IMR-90 (cell line): ENCODE results near the gene DNMT1. TPM values are rescaled to one million over a fixed set of nuclear protein-coding genes. Genes with fewer than 3 reads are reported as not detected.

Source experiments
- ATAC-seq: fragments of 200-7000 bp; cut with Tn5 transposase; 2 replicates; pipeline ENCODE4 v1.9.1; 2020; ENCODE audit warnings: low read depth, mild to moderate bottlenecking, moderate library complexity
- BruUV-seq: library from RNA; stranded (reverse); fragments of 400-500 nt; replicated peaks from 2 replicates; lab custom pipeline; 2021; lab: Mats Ljungman, UMichigan
- CTCF ChIA-PET: fragments of 300-600 bp; formaldehyde crosslinking; extraction: SDS; loops from one replicate; lab custom pipeline; 2021; ENCODE audit warnings: antibody characterized with exemption; lab: Yijun Ruan, JAX
- POLR2A ChIA-PET: fragments of 300-600 bp; sonication (Branson Sonifier 250); formaldehyde crosslinking; loops from one replicate; lab custom pipeline; 2022; ENCODE audit warnings: antibody characterized with exemption; ENCODE audit not compliant: unreplicated experiment; lab: Charles Lee
- DNase-seq: peaks from one replicate; pipeline ENCODE4 v3.0.0; 2013
- H2AFZ ChIP-seq: replicated peaks from 2 replicates; pipeline ENCODE3; 2013; ENCODE audit warnings: low read length, mild to moderate bottlenecking; ENCODE audit not compliant: poor library complexity
- H2AK5ac ChIP-seq: 2 replicates; pipeline ENCODE4 v1.6.1; 2013; ENCODE audit warnings: low read depth, low read length, inconsistent platforms
- H2AK9ac ChIP-seq: replicated peaks from 2 replicates; pipeline ENCODE3; 2013; ENCODE audit warnings: mild to moderate bottlenecking, low read depth, low read length, moderate library complexity; ENCODE audit not compliant: poor library complexity
- H2BK120ac ChIP-seq: 2 replicates; pipeline ENCODE4 v1.6.1; 2013; ENCODE audit warnings: low read depth, low read length, inconsistent platforms
- H2BK15ac ChIP-seq: 3 replicates; pipeline ENCODE4 v1.6.1; 2013; ENCODE audit warnings: low read depth, low read length, inconsistent platforms
- H2BK20ac ChIP-seq: 2 replicates; pipeline ENCODE4 v1.6.1; 2013; ENCODE audit warnings: low read depth, mild to moderate bottlenecking, inconsistent platforms, low read length, moderate library complexity
- H2BK5ac ChIP-seq: 2 replicates; pipeline ENCODE4 v1.6.1; 2013; ENCODE audit warnings: mild to moderate bottlenecking, low read depth, low read length, inconsistent platforms; ENCODE audit not compliant: poor library complexity, severe bottlenecking
- H3K14ac ChIP-seq: replicated peaks from 2 replicates; pipeline ENCODE4 v1.6.1; 2013; ENCODE audit warnings: low read depth, low read length, inconsistent platforms
- H3K18ac ChIP-seq: 2 replicates; pipeline ENCODE4 v1.6.1; 2013; ENCODE audit warnings: low read depth, low read length, control low read depth
- H3K23ac ChIP-seq: 2 replicates; pipeline ENCODE4 v1.6.1; 2013; ENCODE audit warnings: low read depth, low read length, inconsistent platforms
- H3K27ac ChIP-seq: 2 replicates; pipeline ENCODE4 v1.5.1; 2013; ENCODE audit warnings: mild to moderate bottlenecking, control low read depth, low read length; ENCODE audit not compliant: insufficient read depth
- H3K27me3 ChIP-seq: 2 replicates; pipeline ENCODE4 v1.6.1; 2013; ENCODE audit warnings: low read length; ENCODE audit not compliant: control insufficient read depth, insufficient read depth
- H3K36me3 ChIP-seq: 2 replicates; pipeline ENCODE4 v1.6.1; 2013; ENCODE audit warnings: low read length, mixed read lengths; ENCODE audit not compliant: control insufficient read depth, insufficient read depth
- H3K4ac ChIP-seq: 2 replicates; pipeline ENCODE4 v1.6.1; 2013; ENCODE audit warnings: low read depth, low read length, inconsistent platforms
- H3K4me1 ChIP-seq: 2 replicates; pipeline ENCODE4 v1.6.1; 2013; ENCODE audit warnings: low read length, mixed read lengths; ENCODE audit not compliant: control insufficient read depth, insufficient read depth
- H3K4me2 ChIP-seq: 2 replicates; pipeline ENCODE4 v1.6.1; 2013; ENCODE audit warnings: low read depth, mild to moderate bottlenecking, control low read depth, low read length, moderate library complexity
- H3K4me3 ChIP-seq: 2 replicates; pipeline ENCODE4 v1.5.1; 2013; ENCODE audit warnings: low read depth, mild to moderate bottlenecking, control low read depth, low read length, moderate library complexity; ENCODE audit not compliant: insufficient read depth
- H3K56ac ChIP-seq: 2 replicates; pipeline ENCODE4 v1.6.1; 2013; ENCODE audit warnings: low read length, inconsistent platforms; ENCODE audit not compliant: insufficient read depth; ENCODE audit errors: extremely low read depth
- H3K79me1 ChIP-seq, 2 experiments: 2 replicates each; pipeline ENCODE4 v1.6.1; 2013; ENCODE audit warnings: low read length in 2 of 2, inconsistent platforms in 1 of 2, low read depth in 1 of 2
- H3K9ac ChIP-seq: 2 replicates; pipeline ENCODE4 v1.6.1; 2013; ENCODE audit warnings: low read depth, low read length, control low read depth
- H3K9me1 ChIP-seq: 2 replicates; pipeline ENCODE4 v1.6.1; 2013; ENCODE audit warnings: low read length, inconsistent platforms; ENCODE audit not compliant: insufficient read depth
- H3K9me3 ChIP-seq: 2 replicates; pipeline ENCODE4 v1.6.1; 2013; ENCODE audit warnings: low read length; ENCODE audit not compliant: control insufficient read depth, insufficient read depth
- H4K20me1 ChIP-seq: 2 replicates; pipeline ENCODE4 v1.6.1; 2013; ENCODE audit warnings: low read length, inconsistent platforms; ENCODE audit not compliant: insufficient read depth
- H4K5ac ChIP-seq: 2 replicates; pipeline ENCODE4 v1.6.1; 2013; ENCODE audit warnings: mild to moderate bottlenecking, low read depth, low read length, control low read depth
- H4K8ac ChIP-seq, 2 experiments: 2 replicates each; pipeline ENCODE4 v1.6.1; 2013; ENCODE audit warnings: low read depth in 2 of 2, low read length in 2 of 2, control low read depth in 1 of 2, inconsistent platforms in 1 of 2
- H4K91ac ChIP-seq: 2 replicates; pipeline ENCODE4 v1.6.1; 2013; ENCODE audit warnings: low read depth, low read length, inconsistent platforms; ENCODE audit not compliant: insufficient read depth
- BHLHE40 ChIP-seq: fragments of 150-350 bp; IDR thresholded peaks from 2 replicates; pipeline ENCODE4 v1.6.1; 2016; ENCODE audit warnings: mild to moderate bottlenecking, low read depth, low read length
- CHD1 ChIP-seq: IDR thresholded peaks from 2 replicates; pipeline ENCODE4 v1.6.1; 2012; ENCODE audit warnings: low read depth, low read length, improper control_type of control experiment
- MAZ ChIP-seq: IDR thresholded peaks from 2 replicates; pipeline ENCODE4 v1.6.1; 2012; ENCODE audit warnings: low read depth, mild to moderate bottlenecking, low read length, improper control_type of control experiment, moderate library complexity, borderline replicate concordance
- MXI1 ChIP-seq: IDR thresholded peaks from 2 replicates; pipeline ENCODE4 v1.6.1; 2012; ENCODE audit warnings: low read depth, mild to moderate bottlenecking, low read length, moderate library complexity, borderline replicate concordance
- NFE2L2 ChIP-seq: fragments of 150-350 bp; IDR thresholded peaks from 2 replicates; pipeline ENCODE4 v1.6.1; 2016; ENCODE audit warnings: low read depth, mild to moderate bottlenecking, low read length
- POLR2A ChIP-seq: IDR thresholded peaks from 2 replicates; pipeline ENCODE4 v1.6.1; 2012; ENCODE audit warnings: mild to moderate bottlenecking, low read depth, low read length
- RAD21 ChIP-seq: IDR thresholded peaks from 2 replicates; pipeline ENCODE4 v1.6.1; 2012; ENCODE audit warnings: low read length, improper control_type of control experiment
- RCOR1 ChIP-seq: IDR thresholded peaks from 2 replicates; pipeline ENCODE4 v1.6.1; 2012; ENCODE audit warnings: mild to moderate bottlenecking, low read length, improper control_type of control experiment; ENCODE audit not compliant: insufficient replicate concordance
- WGBS, 2 experiments: methylation state at CpG; one replicate each; pipeline versions ENCODE4 v1.1.5 to v1.1.7; 2013; ENCODE audit warnings: missing lambda C conversion rate in 2 of 2; ENCODE audit not compliant: insufficient read length in 1 of 2; ENCODE audit errors: extremely low coverage in 2 of 2; 5-methylcytosine and 5-hydroxymethylcytosine counted together
- dilution Hi-C: fragments of 300-500 bp; cut with HindIII; formaldehyde crosslinking; loops from one replicate; pipeline ENCODE4 v1.14.3; 2018; ENCODE audit warnings: low sequenced_read_pairs; ENCODE audit not compliant: unreplicated experiment
- in situ Hi-C: fragments of 300-500 bp; cut with MboI; formaldehyde crosslinking; loops from 3 replicates; pipeline ENCODE4 v1.14.3; 2019; ENCODE audit warnings: low sequenced_read_pairs, inconsistent platforms, mixed read lengths
- intact Hi-C: fragments of 100-400 bp; cut with micrococcal nuclease; formaldehyde crosslinking; loops from 2 replicates; pipeline ENCODE4 v1.10.0; 2022
- polyA plus RNA-seq, 3 experiments: library from polyadenylated mRNA; depleted of rRNA; stranded (reverse); fragments of >200 nt; gene quantifications; 2 replicates each; pipeline ENCODE4 v1.2.3, GENCODE V29; 2012; ENCODE audit warnings: low replicate concordance in 1 of 3
- total RNA-seq: library from RNA; depleted of rRNA; stranded (reverse); fragments of >200 nt; gene quantifications from 2 replicates; pipeline ENCODE4 v1.2.3, GENCODE V29; 2012

DNMT1 gene
- total and polyA plus RNA-seq, 2 of the 4 experiments (the other 2 are of a cell fraction): 26.2 to 83.6 TPM

DNA sequence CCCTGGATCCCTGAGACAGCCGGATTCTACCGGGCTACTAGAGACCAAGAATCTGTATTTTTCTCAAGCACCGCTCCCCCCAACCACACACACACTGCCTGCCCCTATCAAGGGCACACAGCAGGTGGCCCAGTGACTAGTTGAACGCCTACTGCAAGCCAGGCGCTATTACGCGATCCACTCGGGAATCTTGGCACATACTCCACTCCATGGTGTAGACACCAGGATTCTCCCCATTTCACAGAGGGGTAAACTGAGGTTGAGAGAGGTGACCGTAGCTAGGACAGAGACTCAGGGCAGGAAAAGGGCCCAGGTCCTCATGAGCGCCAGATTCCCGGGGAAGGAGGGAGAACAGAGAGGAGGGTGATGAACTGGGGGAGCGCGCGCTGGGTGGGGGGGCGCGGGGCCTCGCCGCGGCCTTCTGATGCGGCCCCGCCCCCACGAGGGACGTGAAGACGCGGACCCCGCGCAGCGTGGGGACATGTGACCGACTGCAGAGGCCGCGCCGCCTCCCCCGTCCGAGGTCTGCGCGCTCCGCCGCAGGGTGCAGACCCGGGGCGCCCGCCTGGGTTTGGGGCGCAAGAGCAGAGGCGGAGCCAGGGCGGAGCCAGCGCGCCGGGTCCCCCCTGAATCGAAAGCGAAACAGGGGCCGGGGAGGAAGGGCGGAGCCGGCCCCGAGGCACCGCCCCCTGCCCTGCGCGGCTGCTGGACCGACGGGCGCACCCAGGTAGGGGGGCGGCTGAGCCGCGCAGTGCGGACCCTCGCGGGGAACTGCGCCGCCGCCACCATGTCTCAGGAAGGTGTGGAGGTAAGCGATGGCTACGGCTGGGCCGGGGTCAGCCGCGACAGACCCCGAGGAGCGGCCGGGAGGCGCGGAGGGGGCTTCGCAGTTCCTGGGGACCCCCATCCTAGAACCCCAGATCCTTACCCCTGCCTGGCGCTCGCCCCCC, 108.8 kb downstream of the DNMT1 start, which contains the start of gene SHFL:
Gene SHFL (plus strand): TSS at position 677 of the 950 bp plus-strand sequence. CDS start 111 bp downstream, at position 788.
- peak within 1 kb of the TSS; percentile 87 for H3K23ac ChIP-seq
- peak within 1 kb of the TSS; percentile 96 for H2AK9ac ChIP-seq
- peak within 1 kb of the TSS; percentile 88 for H3K4ac ChIP-seq
- H4K20me1 ChIP-seq: no peaks in the 10 kb centered on the region
- peak within 1 kb of the TSS; percentile 61 for H4K5ac ChIP-seq
- H4K8ac ChIP-seq: peak within 1 kb of the TSS; percentile 97 to 99
- POLR2A ChIA-PET: no interaction called here
- H2BK5ac ChIP-seq: no peak within 1 kb of the TSS
- peak within 1 kb of the TSS; percentile 74 for H3K4me2 ChIP-seq
- ATAC-seq (peak; percentile 98), DNase-seq (peak; percentile 45)
- H3K18ac ChIP-seq: peak within 1 kb of the TSS; percentile 39; the same call in 1 of the 2 replicates
- no peak for TF ChIP-seq BHLHE40
- no peak for TF ChIP-seq RAD21
- peak; percentile 43 for TF ChIP-seq RCOR1
- TF ChIP-seq NFE2L2: no peak
- TF ChIP-seq POLR2A: peak; percentile 23; the same call in 1 of the 2 replicates
- TF ChIP-seq MXI1: 0 out of 2 replicates have a peak, but pooled peaks have one; percentile 13
- TF ChIP-seq CHD1: no peak
- TF ChIP-seq MAZ: peak; percentile 22; the same call in 1 of the 2 replicates
- H3K27ac ChIP-seq: peak within 1 kb of the TSS; percentile 19
- intact Hi-C loops (no loop called here), dilution Hi-C loops (no loop called here), in situ Hi-C loops (no loop called here)
- no peaks in the 10 kb centered on the region for H3K9me3 ChIP-seq
- BruUV-seq: no TSS peak
- 5% methylated on average over 39 of the region's 81 CpGs; no CpG with 5 or more reads in 1 of the 2 experiments for WGBS, 2 experiments
- peak within 1 kb of the TSS; percentile 76 for H3K9ac ChIP-seq
- peaks cover 14% of the 10 kb centered on the region; the same call in 1 of the 2 replicates for H3K36me3 ChIP-seq
- H2AK5ac ChIP-seq: peak within 1 kb of the TSS; percentile 89
- no peak within 1 kb of the TSS for H2BK20ac ChIP-seq
- H3K9me1 ChIP-seq: peaks cover 13% of the 10 kb centered on the region; the same call in 1 of the 2 replicates
- no peaks in the 10 kb centered on the region for H3K4me1 ChIP-seq
- peak within 1 kb of the TSS; percentile 84 for H4K91ac ChIP-seq
- no peaks in the 10 kb centered on the region for H3K27me3 ChIP-seq
- no peak within 1 kb of the TSS for H2BK15ac ChIP-seq
- no peak within 1 kb of the TSS; the same call in 1 of the 2 replicates for H3K56ac ChIP-seq
- CTCF ChIA-PET: no interaction called here
- peak within 1 kb of the TSS; percentile 86 for H3K4me3 ChIP-seq
- H3K14ac ChIP-seq: peak within 1 kb of the TSS; percentile 91
- H2AFZ ChIP-seq: peak within 1 kb of the TSS; percentile 98
- H3K79me1 ChIP-seq: peaks cover 3 to 24% of the 10 kb centered on the region in 2 experiments; a peak in 3 of 4 replicates
- peak within 1 kb of the TSS; percentile 56; the same call in 1 of the 2 replicates for H2BK120ac ChIP-seq
